Activated naive CD4-positive, alpha-beta T cell treated with anti-CD3 and anti-CD28 coated beads, Interleukin-2, amount 10 ng/mL, durations not matched to agents 5 hours and 36 hours (primary cell): ENCODE results near the gene SETSIP. TPM values are rescaled to one million over a fixed set of nuclear protein-coding genes. Genes with fewer than 3 reads are reported as not detected.

Experiments
- total RNA-seq, 2 experiments: library from RNA; stranded (reverse); gene quantifications; one replicate each; pipeline ENCODE4 v1.2.3, GENCODE V29; 2021

Gene SETSIP, protein sequence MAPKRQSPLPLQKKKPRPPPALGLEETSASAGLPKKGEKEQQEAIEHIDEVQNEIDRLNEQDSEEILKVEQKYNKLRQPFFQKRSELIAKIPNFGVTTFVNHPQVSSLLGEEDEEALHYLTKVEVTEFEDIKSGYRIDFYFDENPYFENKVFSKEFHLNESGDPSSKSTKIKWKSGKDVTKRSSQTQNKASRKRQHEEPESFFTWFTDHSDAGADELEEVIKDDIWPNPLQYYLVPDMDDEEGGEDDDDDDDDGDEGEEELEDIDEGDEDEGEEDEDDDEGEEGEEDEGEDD
- total RNA-seq = not detected

DNA sequence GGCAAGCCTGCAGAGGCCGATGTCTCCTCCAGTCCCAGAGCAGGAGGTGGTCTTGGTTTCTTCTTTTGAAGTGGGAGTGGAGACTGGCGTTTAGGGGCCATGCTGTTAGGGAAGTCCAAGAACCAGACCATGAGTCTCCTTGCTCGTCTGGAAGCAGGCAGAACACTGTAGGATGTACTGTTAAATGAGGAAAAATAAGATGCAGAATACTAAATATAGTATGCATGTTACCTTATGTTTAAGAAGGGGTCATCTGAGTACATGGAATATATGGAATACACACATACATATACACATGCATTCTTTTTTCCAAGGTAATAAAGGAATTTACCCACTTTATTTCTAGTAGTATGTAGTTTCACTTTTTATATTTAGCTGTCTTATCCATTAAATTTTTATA is at the start of gene SETSIP:
Gene SETSIP (minus strand): TSS at position 101 of the 400 bp plus-strand sequence. CDS start 0 bp downstream, at position 101.

DNA sequence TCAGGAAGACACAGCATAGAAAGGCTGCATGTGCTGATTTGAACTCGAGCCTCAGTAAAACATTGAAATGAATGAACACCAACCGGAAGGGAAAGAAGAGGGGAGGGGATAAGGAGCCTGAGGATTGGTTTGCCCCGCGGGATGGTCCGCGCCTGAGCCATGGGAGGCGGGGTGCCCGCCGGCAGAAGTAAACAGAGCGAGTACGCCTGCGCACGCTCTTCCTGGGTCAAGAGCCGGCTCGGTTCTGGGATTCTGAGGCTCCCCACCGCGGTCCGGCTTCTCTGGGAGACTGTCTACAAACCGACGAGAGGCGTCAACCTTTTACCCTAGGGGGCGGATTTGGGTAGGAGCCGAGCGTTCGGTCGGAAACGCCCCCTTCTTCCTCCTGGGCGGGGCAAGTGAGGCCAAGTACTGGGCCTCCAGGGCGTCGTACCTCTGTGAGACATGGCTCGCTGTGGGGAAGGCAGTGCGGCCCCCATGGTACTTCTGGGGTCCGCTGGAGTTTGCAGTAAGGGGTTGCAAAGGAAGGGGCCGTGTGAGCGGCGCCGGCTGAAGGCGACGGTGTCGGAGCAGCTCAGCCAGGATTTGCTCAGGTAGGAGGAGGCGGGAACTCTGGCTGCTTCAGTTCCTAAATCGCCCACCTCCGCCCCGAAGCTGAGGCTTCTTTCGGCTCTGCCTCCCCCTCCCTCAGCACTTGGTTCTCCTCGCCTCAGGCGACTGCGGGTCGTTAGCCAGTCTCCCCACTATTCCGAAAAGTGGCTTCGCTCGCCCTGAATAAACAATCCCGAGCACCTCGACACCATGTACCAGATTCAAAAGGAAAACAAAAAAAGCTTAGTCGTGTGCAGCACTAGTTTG is 5.1 kb upstream of the SETSIP start, which contains the start of gene BTBD8:
Gene BTBD8 (plus strand): TSS at position 218 of the 858 bp plus-strand sequence. CDS start 227 bp downstream, at position 445.

Other genes with a start within 250 kb of the SETSIP start
- gene TGFBR3, start 189.3 kb downstream of the SETSIP start, total RNA-seq = 10 to 100 TPM; 10.1 to 11.5 TPM
- not detected for gene BRDT, start 126.0 kb downstream of the SETSIP start, total RNA-seq
- gene EPHX4, start 45.4 kb downstream of the SETSIP start, total RNA-seq = under 1 TPM in 1 of 2 experiments, not detected in 1; 0.22 TPM
- gene BTBD8, start 4.9 kb upstream of the SETSIP start, total RNA-seq = 1 to 10 TPM; 2.4 to 2.8 TPM
- gene C1orf146, start 142.5 kb upstream of the SETSIP start, total RNA-seq = not detected
- 10 to 100 TPM; 14.5 to 16.7 TPM for gene GLMN, start 223.6 kb upstream of the SETSIP start, total RNA-seq
- 10 to 100 TPM; 29.2 to 31.6 TPM for gene RPAP2, start 223.6 kb upstream of the SETSIP start, total RNA-seq